PC-3 (cell line): ENCODE results near the gene GRID2IP.

ENCODE experiments used
- EZH2 ChIP-seq: fragments of 300-600 bp; sonication (generic); IDR thresholded peaks from one replicate; pipeline ENCODE4 v1.6.1; 2017; ENCODE audit warnings: antibody characterized with exemption, mild to moderate bottlenecking, low read length; ENCODE audit not compliant: unreplicated experiment
- EZH2phosphoT487 ChIP-seq: fragments of 300-600 bp; sonication (generic); IDR thresholded peaks from 2 replicates; pipeline ENCODE4 v1.6.1; 2018; ENCODE audit warnings: mild to moderate bottlenecking, antibody characterized with exemption, low read length, borderline replicate concordance
- TF ChIP-seq, protein P1 (sequence below): fragments of 300-600 bp; sonication (generic); conservative IDR thresholded peaks from 2 replicates; pipeline ENCODE4 v1.5.1; 2017; ENCODE audit warnings: antibody characterized with exemption, low read depth, mild to moderate bottlenecking, low read length

DNA sequence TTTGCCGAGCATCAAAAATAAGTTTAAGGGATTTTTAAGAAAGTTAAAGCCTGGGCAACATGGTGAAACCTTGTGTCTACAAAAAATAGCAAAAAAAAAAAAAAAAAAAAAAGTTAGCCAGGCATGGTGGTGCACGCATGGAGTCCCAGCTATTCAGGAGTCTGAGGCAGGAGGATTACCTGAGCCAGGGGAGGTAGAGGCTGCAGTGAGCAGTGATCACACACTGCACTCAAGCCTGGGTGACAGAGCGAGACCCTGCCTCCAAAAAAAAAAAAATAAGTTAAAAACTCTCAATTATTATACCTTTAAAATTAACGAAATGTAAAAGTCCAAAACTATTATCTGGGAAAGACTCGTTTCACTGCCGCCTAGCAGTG, 68.5 kb downstream of the GRID2IP start:
- TF ChIP-seq, protein P1, sequence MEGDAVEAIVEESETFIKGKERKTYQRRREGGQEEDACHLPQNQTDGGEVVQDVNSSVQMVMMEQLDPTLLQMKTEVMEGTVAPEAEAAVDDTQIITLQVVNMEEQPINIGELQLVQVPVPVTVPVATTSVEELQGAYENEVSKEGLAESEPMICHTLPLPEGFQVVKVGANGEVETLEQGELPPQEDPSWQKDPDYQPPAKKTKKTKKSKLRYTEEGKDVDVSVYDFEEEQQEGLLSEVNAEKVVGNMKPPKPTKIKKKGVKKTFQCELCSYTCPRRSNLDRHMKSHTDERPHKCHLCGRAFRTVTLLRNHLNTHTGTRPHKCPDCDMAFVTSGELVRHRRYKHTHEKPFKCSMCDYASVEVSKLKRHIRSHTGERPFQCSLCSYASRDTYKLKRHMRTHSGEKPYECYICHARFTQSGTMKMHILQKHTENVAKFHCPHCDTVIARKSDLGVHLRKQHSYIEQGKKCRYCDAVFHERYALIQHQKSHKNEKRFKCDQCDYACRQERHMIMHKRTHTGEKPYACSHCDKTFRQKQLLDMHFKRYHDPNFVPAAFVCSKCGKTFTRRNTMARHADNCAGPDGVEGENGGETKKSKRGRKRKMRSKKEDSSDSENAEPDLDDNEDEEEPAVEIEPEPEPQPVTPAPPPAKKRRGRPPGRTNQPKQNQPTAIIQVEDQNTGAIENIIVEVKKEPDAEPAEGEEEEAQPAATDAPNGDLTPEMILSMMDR, result no peak
- no peak for TF ChIP-seq EZH2
- TF ChIP-seq EZH2phosphoT487, result no peak
